NCI-H2029 treated with DMSO at 0.1 percent for 48 hours (cell line): Measurements from ENCODE around the gene AFF1.

Source experiments
- DNase-seq: peaks from one replicate; lab custom pipeline; 2025; lab: John Stamatoyannopoulos, UW

Gene AFF1

GRCh38 chr4:87152310-87153041 is 217.7 kb downstream of the AFF1 start:
- DNase-seq = no peak

- no peak for DNase-seq
Observed at GRCh38 chr4:87153078-87153870, 218.5 kb downstream of the AFF1 start.

GRCh38 chr4:87165892-87166291 is 231.1 kb downstream of the AFF1 start:
- no peak for DNase-seq

- no peak for DNase-seq
Observed at GRCh38 chr4:87166296-87166854, 231.6 kb downstream of the AFF1 start.

- DNase-seq = no peak
Observed at GRCh38 chr4:87171944-87172343, 237.1 kb downstream of the AFF1 start.

- no peak for DNase-seq
Observed at GRCh38 chr4:87174672-87175071, 239.9 kb downstream of the AFF1 start.

GRCh38 chr4:87179751-87180150 is 244.9 kb downstream of the AFF1 start:
- DNase-seq = no peak

- no peak for DNase-seq
Observed at GRCh38 chr4:87180767-87181166, 246.0 kb downstream of the AFF1 start.

GRCh38 chr4:87185146-87185870 is 250.5 kb downstream of the AFF1 start:
- no peak for DNase-seq

- no peak for DNase-seq
Observed at GRCh38 chr4:87188048-87188447, 253.2 kb downstream of the AFF1 start.

GRCh38 chr4:87188932-87189331 is 254.1 kb downstream of the AFF1 start:
- no peak for DNase-seq
